ENCODE data around the gene P3H4. TPM values are rescaled to one million over a fixed set of nuclear protein-coding genes. Genes with fewer than 3 reads are reported as not detected.

The P3H4 gene
- total and polyA plus RNA-seq, 7 donors = 3.0 to 12.3 (median 9.9) TPM

- peak overlapping the region in 2 of 4 donors; percentile 9 to 14 for H3K27ac ChIP-seq
Observed at GRCh38 chr17:41801374-41802271, 10.1 kb downstream of the P3H4 start.

DNA sequence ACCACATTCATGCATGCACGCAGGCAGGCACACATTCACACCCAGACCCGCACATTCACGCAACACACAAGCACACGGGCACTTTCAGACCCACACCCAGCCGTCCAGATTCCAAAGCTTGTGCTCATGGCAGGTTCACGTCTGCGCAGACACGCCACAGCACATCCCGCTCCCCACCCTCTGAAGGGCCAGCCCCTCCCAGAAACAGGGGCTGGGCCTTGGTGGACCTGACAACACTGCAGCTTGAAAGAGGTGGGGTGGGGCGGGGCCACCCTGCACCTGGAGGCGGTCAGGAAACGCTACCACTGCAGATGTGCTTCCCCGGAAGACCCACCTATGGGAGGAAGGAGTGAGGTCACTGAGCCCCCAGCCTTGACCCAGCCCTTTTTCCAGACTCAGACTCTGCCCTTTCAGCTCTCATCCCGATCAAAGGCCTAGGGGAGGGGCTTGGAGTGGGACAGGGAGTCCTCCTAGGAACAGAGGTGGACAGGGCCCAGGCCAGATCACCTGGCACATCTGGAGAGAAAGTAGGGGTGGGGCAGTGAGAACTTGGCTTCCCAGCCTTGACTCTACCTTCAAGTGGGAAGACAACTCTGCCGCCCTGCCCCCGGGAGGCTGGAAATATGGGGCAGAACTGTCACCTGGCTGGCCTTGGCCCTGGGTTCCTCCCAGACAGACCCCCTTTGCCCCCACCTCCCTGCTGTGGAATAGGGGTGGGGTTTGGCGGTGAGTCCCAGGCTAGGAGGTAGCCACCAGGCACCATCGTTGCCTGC, 11.0 kb downstream of the P3H4 start:
- TF ChIP-seq POLR2A (IDR thresholded peaks at IDR 0.05) = no peak
- no peak for TF ChIP-seq POLR2AphosphoS5 (IDR thresholded peaks at IDR 0.05)
- TF ChIP-seq, protein P1, sequence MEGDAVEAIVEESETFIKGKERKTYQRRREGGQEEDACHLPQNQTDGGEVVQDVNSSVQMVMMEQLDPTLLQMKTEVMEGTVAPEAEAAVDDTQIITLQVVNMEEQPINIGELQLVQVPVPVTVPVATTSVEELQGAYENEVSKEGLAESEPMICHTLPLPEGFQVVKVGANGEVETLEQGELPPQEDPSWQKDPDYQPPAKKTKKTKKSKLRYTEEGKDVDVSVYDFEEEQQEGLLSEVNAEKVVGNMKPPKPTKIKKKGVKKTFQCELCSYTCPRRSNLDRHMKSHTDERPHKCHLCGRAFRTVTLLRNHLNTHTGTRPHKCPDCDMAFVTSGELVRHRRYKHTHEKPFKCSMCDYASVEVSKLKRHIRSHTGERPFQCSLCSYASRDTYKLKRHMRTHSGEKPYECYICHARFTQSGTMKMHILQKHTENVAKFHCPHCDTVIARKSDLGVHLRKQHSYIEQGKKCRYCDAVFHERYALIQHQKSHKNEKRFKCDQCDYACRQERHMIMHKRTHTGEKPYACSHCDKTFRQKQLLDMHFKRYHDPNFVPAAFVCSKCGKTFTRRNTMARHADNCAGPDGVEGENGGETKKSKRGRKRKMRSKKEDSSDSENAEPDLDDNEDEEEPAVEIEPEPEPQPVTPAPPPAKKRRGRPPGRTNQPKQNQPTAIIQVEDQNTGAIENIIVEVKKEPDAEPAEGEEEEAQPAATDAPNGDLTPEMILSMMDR (IDR thresholded peaks at IDR 0.05) = no peak
- TF ChIP-seq EP300 (IDR thresholded peaks at IDR 0.05) = no peak
- intact Hi-C loops (cut with DNase I) = loop anchor here (1.0 kb wide), 1 partner anchor 62 kb away; no protein-coding TSS in a partner anchor
- DNase-seq = peak; percentile 74
- H3K36me3 ChIP-seq = no peaks in the 10 kb centered on the region
- WGBS, 2 donors = 7 to 53% methylated on average over 18 of the region's 18 CpGs
- no peak overlapping the region for H3K4me3 ChIP-seq
- H3K4me1 ChIP-seq = peaks cover 0 to 12% (median 9%) of the 10 kb centered on the region in 4 donors
- no peaks in the 10 kb centered on the region for H3K9me3 ChIP-seq
- no peaks in the 10 kb centered on the region for H3K27me3 ChIP-seq
- H3K27ac ChIP-seq = peak overlapping the region in 2 of 4 donors; percentile 9 to 14

More at GRCh38 chr17:41801374-41802271, 10.1 kb downstream of the P3H4 start:
- peak; percentile 91 for DNase-seq
- TF ChIP-seq, protein P1 (IDR thresholded peaks at IDR 0.05) = peak; percentile 83 to 97 (median 96)
- peak in 1 of 4 donors; percentile 40 for TF ChIP-seq POLR2AphosphoS5 (IDR thresholded peaks at IDR 0.05)
- no peak for TF ChIP-seq POLR2A (IDR thresholded peaks at IDR 0.05)
- no peak for TF ChIP-seq EP300 (IDR thresholded peaks at IDR 0.05)
- peak overlapping the region in 1 of 4 donors; percentile 16 for H3K4me3 ChIP-seq
- no peaks in the 10 kb centered on the region for H3K27me3 ChIP-seq
- WGBS, 2 donors = 9 to 21% methylated on average over 14 of the region's 14 CpGs
- H3K36me3 ChIP-seq = no peaks in the 10 kb centered on the region
- intact Hi-C loops (cut with DNase I) = loop anchor here (1.0 kb wide), 1 partner anchor 63 kb away; no protein-coding TSS in a partner anchor
- H3K9me3 ChIP-seq = no peaks in the 10 kb centered on the region
- H3K4me1 ChIP-seq = peaks cover 0 to 12% (median 9%) of the 10 kb centered on the region in 4 donors

GRCh38 chr17:41799366-41799765, 12.4 kb downstream of the P3H4 start:
- no peaks in the 10 kb centered on the region for H3K9me3 ChIP-seq
- peaks cover 0 to 12% (median 9%) of the 10 kb centered on the region in 4 donors for H3K4me1 ChIP-seq
- no peak overlapping the region for H3K4me3 ChIP-seq
- no peak for DNase-seq
- 84 to 90% methylated on average over 8 of the region's 8 CpGs for WGBS, 2 donors
- H3K36me3 ChIP-seq = no peaks in the 10 kb centered on the region
- intact Hi-C loops (cut with DNase I) = no loop called here
- no peaks in the 10 kb centered on the region for H3K27me3 ChIP-seq
- TF ChIP-seq POLR2AphosphoS5 (IDR thresholded peaks at IDR 0.05) (no peak), POLR2A (IDR thresholded peaks at IDR 0.05) (no peak), EP300 (IDR thresholded peaks at IDR 0.05) (no peak)
- TF ChIP-seq, protein P1 (IDR thresholded peaks at IDR 0.05) = no peak
- no peak overlapping the region for H3K27ac ChIP-seq

GRCh38 chr17:41797377-41797776, 14.4 kb downstream of the P3H4 start:
- no peak for DNase-seq
- 93 to 94% methylated on average over 3 of the region's 3 CpGs for WGBS, 2 donors
- H3K4me1 ChIP-seq = peaks cover 0 to 26% (median 19%) of the 10 kb centered on the region in 4 donors
- no peak overlapping the region for H3K4me3 ChIP-seq
- no peaks in the 10 kb centered on the region for H3K9me3 ChIP-seq
- intact Hi-C loops (cut with DNase I) = no loop called here
- no peak overlapping the region for H3K27ac ChIP-seq
- no peaks in the 10 kb centered on the region for H3K36me3 ChIP-seq
- no peaks in the 10 kb centered on the region for H3K27me3 ChIP-seq
- TF ChIP-seq, protein P1 (IDR thresholded peaks at IDR 0.05) = no peak
- no peak for TF ChIP-seq EP300 (IDR thresholded peaks at IDR 0.05)
- TF ChIP-seq POLR2AphosphoS5 (IDR thresholded peaks at IDR 0.05) = no peak
- no peak for TF ChIP-seq POLR2A (IDR thresholded peaks at IDR 0.05)
